T-helper 9 cell (primary cell): Measurements from ENCODE around the gene ZYG11A.

ENCODE experiments used
- DNase-seq: peaks from one replicate; pipeline ENCODE4 v3.0.0-alpha.2; 2020

ZYG11A gene

DNA sequence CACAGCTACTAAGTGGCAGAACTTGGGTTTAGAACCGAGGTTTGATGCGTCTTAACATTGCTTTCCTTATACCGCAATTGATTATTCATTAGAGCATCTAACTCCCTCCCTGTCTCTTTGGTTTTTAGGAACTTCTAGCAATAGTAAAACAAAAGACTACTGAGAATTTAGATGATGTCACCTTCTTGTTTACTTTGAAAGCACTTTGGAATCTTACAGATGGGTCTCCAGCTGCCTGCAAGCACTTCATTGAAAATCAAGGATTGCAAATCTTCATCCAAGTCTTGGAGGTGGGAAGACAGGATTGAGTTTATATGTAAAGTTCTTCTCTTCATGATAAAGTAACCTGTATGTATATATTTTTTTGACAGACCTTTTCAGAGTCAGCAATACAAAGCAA lies 35.0 kb downstream of the ZYG11A start:
- DNase-seq, result no peak

DNA sequence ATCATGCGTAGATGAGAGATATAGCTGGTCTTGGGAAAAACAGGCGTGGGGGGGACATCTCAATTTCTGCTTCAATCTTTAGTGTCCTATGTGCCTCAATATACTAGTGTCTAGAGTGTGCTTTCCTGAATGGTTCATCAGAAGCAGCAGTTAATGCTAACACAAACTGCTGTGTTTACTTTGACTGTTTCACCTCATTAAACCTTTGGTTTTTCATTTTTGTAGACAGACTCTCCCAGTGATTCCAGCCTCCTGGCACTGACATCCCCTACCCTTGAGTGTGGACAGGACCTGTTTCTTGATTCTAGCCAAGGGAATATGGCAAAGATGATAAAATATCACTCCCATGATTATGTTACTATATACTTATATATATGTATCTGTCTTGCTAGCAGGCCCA lies 37.6 kb downstream of the ZYG11A start:
- no peak for DNase-seq

DNA sequence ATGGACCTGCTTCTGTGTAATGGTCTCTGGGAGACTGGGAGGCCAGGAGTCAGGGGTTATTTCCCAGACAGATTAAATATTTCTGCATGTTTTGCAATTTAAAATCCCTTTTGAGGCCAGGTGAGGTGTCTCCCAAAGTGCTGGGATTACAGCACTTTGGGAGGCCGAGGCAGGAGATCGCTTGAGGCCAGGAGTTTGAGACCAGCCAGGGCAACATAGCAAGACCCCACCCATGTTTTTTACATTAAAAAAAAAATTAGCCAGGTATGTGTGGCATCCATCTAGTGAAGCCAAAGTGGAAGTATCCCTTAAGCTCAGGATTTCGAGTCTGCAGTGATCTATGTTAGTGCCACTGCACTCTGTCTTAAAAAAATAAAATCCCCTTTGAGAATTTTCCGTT lies 44.9 kb downstream of the ZYG11A start:
- no peak for DNase-seq

DNA sequence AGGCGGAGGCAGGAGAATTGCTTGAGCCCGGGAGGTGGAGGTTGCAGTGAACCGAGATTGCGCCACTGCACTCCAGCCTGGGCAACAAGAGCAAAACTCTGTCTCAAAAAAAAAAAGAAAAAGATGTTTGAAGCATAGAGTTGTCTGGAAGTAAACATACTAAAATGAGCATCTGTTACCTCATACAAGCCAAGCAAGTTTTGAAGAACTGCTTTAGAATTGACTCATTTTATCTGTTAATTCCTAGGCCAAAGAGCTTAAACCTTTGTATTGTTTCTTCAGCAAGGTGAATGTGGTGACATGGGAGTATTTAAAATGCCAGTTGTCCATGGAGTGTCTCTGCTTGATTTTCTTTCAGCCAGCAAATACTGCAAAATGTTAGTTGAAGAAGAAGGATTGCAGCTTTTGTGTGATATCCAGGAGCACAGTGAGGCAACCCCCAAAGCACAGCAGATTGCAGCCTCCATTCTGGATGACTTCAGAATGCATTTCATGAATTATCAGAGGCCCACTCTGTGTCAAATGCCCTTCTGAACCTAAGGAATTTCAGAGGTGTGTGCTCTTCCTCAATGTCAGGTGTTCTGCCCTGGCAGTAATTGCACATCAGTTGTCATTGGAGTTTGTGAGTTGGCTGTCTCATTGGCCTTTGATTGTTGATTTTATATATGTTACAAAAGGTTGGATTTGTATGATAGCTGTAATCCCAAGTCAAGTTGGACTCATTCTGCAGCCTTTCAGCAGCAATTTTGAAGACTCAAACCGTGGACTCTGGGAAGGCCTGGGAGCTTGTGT lies 50.1 kb downstream of the ZYG11A start:
- no peak for DNase-seq

DNA sequence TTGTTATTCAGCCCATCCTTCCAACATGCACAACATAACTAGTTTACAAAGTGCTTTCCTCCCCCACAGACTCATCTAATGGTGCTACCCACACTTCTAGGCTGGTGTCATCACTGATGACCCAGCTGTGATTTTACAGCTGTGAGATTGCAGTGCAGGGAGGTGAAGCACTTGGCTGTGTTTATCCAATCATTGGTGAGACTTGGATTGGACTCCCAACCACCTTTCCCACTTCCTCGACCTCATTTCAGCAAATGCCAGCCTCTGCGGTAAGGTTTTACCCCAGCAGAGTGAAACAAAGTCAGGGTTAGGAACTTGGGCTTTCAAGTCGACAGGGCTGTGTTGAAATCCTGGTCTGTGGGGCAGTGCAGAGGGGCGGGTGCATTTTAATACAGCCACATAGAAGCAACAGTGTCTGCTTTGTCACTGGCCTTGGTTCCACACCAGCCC lies 56.9 kb downstream of the ZYG11A start:
- DNase-seq, result no peak

DNA sequence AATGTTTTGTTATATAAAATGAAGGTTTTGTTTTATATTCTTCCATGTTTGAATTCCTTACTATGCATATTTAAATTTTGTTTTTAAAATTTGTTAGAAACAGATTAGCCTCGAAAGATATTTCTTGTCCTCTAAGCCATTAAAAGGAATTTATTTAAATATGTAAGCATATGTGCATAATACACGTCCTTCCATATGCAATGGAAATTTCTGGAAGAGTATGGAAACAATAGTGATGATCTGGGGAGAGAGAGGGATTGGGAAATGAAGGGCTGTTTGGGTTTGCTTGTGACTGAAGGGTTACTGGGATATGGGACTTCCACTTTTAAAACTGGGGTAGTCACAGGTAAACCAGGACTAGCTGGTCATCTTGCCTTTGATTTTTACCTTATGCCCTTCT lies 57.8 kb downstream of the ZYG11A start:
- DNase-seq, result no peak

DNA sequence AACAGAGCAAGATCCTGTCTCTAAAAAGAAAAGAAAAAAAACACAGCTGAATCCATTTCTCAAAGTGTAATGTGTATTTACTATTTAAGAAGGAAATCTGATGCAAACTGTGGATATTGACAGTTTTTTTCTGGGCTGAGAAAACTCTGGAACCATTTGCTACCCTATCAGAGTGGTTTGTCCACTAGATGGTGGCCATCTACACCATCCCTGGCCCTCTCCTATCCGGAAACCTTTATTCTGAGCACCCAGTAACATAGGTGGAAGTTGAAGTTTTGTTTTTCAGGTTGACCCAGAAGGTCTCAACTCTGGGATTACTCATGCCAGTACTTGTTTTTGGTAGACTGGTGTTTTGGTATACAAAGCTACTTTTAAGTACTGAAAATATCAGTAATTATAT lies 58.8 kb downstream of the ZYG11A start:
- no peak for DNase-seq

DNA sequence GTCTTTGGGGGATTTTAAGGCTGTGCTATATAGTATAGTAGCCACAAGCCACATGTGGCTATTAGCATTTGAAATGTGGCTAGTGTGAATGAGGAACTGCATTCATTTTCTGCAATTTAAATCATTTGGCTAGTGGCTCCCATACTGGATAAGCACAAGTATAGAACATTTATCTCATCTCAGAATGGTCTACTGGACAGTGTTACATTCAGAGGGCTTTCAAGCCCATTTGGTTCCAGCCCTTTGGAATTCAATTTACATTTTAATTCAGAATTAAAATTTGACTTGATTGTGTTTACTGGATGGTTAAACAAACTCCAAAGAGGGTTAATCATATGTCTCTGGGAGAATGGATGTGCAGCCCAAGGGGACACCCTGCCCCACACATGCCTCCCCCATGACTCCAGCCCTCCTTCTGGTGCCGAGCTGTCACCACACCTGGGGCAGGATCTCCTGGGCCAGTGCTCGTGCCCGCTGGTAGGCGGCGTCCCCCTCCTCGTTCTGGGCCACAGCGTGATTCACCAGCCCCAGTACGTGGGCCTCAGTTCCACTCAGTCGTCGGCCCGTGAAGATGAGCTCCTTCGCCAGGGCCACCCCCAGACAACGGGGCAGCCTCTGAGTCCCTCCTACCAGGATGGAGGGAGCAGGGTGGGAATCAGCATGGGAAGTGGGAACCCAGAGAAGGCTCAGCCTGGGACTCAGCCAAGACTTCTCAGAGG lies 61.8 kb downstream of the ZYG11A start:
- DNase-seq, result no peak

DNA sequence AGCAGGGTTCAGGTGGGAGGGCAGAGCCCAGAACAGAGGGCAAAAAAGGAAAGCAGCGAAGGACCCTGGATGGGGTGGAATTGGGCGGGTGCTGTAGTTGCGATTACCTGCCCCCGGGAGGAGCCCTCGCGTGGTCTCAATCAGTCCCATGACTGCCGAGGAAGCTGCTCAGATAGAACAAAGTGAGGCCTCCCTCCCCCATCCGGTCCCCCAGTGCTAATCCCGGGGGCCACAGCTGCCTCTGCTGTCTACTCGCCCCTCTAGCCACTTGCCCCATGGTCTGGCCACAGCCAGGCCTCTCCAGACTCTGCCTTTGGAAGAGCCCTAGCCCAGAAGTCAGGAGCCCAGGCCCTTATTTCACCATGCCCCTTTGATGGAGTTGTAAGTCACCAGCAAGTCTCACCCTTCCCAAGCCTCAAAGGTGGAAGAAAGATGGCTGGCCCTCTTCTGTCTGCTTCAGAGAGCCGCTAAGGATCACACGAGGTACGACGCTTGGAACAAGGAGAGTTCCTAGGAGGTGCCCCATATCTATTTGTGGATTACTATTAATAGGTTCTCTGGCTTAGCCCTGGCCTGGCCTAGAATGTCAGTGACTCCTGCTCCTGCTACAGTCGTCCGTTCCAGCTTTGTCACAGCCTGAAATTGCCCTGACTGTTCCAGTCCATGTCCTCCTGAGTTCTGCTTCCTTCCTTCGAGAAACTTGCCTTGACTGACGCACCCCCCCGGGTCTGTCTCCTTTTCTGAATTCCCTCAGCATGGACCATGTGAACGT lies 62.6 kb downstream of the ZYG11A start:
- no peak for DNase-seq

DNA sequence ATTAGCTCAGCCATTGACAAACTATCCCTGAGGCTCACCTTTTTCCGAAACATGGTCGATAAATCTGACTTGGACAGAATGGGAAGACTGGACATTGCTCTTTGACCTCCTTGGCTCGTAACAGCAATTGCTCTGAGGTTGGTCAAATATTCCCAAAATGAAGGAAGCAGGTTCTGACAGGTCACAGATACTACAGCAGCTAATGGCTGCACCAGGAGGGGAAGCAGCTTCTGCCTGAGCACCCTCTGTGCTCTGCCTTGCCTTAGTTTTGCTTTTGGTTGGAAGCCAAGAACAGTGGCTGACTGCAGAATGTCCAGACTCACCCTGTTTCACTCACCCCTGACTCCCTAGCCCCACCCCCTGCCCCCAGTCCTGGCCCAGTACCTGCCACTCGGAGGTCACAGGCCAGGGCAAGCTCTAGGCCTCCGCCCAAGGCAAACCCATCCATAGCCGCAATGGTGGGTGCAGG lies 63.6 kb downstream of the ZYG11A start:
- DNase-seq, result no peak

DNA sequence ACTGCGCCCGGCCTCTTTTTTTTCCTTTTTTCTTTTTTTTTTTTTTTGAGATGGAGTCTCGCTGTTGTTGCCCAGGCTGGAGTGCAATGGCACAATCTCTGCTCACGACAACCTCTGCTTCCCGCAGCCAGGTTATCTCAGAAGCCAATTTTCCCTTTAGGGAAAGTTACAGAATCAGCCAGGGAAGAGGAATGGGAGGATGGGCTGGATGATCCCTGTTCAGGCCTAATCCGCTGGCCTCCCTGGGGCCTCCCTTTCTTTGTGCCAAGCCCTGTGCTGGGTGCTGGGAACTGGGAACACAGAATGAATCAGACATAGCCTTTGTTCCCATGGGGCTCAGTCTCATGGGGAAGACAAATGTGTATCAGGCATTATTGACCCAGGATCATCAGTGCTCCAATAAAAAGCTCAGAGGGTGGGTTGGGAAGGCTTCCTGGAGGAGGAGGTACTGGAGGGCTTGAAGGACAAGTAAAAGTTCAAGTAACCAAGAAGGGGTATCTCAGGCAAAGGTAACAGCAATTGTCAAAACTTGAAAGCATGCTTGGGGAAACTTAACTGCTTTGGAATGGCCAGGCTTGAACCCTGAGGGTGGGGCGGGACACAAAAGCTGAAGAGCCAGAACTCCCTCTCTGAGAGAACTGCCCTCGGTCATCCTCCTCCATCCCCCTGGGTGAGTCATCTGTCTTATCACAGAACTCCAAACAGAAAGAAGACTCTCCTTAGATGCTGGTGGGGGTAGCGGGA lies 64.7 kb downstream of the ZYG11A start:
- DNase-seq, result no peak

DNA sequence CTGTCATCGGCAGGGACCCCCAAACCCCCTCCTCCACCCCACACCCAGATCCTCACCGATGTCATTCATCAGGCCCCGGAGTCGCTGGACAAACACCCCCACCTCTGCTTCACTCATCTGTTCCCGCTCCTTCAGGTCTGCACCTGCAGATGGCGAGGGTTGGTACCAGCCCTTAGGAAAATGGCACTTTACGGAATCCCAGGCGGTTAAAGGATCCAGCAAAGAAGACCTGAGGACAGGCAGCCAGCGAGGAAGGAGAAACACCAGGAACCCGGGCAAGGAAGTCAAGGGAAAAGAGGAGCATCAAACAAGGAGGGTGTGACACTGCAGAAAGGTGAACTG lies 65.2 kb downstream of the ZYG11A start:
- DNase-seq, result no peak

DNA sequence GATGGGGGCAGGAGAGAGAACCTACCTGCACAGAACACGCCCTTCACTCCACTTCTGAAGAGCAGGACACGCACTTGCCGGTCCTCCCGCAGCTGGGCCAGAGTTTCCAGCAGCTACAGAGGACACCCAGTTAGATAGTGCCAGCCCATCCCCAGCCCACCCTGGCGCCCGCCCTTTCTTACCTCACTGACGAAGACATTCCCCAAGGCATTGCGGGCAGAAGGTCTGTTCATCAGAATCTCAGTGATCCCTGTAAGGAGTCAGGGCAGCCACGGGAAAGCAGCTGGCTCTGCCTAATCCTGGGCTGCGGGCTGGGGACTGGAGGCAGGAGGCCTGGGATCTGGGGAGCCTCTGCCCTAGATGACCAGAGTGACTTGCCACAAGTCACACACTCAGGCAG lies 69.0 kb downstream of the ZYG11A start:
- no peak for DNase-seq

DNA sequence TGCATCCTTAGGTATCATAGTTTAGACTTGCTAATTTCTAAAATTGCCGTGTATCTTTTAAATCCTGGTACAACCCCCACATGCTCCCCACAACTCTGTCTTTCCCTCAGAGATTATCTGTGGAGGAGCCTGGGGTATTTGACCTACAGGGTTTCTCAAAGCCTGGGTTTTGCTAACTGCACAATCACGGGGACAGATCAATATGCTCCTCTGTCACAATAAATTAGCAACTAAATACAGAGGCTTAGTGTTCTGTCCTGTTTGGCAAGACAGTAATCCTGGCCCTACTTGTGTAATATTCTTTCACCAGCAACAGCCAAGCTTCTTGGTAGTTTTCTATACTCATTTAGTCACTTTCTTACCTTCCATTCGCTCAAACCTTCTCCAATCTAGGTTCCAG lies 70.5 kb downstream of the ZYG11A start:
- DNase-seq, result no peak

DNA sequence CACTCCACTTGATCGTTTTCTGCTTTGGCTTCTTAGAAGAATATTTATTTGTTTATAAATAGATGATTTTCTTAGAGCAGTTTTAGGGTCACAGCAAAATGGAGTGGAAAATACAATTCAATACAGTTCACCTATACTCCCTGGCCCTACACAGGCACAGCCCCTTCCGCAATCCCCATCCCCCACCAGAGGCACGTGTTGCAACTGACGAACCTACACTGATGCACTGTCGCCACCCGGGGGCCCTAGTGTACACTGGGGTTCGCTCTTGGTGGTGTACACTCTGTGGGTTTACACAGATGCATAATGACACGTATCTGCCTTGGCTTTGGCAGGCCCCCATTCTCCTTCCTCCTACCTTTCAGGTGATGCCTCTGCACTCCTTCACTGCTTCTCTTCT lies 71.0 kb downstream of the ZYG11A start:
- no peak for DNase-seq

DNA sequence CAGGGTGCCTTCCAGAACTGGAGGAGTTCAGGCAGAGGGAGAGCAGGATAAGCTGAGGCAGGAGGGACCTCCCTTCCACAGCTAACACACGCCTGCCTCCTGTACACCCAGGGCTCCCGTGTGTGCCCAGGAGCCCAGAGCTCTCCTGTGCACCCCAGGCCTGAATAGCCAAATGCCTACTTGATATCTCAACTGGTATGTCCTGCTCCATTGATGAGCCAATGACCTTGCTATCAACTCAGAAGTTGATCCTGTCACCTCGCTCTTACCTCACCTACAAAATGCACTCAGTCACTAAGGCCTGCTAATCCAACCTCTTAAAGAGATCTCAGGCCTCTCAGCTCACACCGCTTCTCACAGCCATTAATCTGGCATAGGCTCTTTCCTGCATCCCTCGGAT lies 71.9 kb downstream of the ZYG11A start:
- no peak for DNase-seq

DNA sequence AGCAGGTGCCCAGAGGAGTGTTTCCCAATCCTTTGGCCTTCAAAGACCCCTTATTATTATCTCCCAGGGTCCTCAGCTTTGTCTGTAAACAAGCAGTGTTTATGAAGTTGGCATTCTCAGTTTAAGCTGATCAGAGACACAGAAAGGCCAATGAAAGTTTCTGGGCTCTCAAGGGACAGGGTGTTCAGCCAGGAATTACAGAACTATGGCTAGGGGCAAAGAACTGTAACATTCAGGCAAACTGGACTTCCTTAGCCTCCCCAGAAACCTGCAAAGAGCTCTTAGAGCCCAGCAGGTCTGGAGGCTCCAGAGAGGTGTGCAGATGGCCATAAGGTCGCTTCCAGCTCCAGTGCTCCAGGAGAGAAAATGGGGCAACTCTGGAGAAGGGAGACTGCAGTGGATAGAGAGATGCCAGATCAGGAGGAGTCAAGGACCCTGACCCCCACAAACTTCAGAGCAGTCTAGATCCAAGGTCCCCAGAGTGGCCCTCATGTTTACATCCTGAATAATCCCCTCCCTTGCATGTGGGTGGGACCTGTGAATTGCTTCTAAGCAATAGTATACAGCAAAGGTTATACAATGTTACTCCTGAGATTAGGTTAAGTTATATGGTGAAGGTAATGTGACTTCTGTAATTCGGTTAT lies 72.8 kb downstream of the ZYG11A start:
- no peak for DNase-seq

DNA sequence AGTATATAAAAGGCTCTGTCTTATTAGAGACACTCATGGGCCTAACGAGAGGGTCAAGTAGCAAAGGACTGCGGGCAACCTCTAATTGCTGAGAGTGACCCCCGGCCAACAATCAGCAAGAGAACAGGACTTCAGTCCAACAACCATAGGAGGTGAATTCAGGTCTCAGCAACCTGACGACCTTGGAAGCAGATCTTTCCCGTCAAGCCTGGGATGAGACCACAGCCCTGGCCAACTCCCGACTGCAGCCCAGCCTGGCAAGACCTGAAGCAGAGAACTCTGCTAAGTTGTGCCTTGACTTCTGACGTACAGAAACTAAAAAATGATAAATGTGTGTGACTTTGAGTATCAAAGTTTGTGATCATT lies 73.3 kb downstream of the ZYG11A start:
- no peak for DNase-seq

DNA sequence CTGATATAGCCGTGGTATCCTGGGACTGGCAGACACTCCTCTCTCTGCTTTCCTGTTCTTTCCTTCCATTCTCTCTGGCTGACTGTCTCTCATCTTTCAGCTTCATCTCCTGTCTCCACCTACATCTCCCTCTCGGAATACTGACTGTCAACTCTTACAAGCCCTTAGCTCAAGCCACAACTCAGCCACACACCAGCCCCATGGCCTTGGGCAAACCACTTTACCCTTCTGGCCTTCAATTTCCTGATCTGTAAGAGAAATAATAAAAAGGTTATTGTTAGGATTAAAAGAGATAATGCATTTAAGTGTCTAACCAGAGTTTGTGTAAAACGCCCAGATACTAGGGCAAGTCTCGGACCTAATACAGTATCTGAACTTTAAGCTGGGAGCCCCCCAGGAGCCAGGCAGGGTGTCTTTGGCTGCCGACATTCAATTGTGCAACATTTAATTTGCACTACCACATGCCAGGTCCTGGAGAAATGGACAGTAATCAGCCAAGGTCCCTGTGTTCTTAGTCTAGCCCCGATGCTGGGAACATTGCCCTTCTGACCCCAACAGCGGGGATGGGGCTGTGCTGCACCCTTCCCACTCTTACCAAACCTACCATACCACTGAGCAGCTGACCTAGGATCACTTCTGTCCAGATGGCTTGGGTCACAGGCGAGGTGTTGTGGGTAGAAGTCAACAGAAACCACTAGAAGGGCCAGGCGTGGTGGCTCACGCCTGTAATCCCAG lies 73.8 kb downstream of the ZYG11A start:
- DNase-seq, result no peak

DNA sequence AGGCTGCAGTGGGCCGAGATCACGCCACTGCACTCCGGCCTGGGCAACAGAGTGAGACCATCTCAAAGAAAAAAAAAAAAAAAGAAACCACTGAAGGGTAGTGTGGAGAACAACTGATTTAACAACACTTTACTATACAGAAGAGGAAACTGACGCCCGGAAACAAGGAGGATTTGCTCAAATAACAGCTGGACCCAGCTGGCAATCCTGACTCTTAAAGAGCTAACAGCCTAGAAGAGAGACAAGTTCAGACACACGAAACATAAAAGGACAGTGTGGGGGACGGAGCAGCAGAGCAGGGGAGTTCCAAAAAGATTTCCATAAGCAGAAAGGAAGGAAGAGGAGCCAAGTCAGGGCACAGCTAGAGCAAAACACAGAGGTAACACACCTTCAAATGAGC lies 74.6 kb downstream of the ZYG11A start:
- DNase-seq, result no peak

DNA sequence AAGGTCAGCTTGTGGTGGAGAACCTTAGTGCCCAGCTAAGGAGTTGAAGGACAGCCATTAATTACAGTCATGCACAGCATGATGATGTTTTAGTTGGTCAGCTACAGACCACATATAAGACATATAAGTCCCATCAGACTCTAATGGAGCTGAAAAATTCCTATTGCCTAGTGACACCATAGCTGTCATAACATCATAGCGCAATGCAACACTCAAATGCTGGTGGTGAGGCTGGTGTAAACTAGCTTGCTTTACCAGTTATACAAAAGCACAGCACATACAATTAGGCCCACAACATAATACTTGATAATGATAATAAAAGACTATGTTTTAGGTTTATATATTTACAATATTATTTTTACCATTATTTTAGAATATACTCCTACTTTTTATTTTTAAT lies 75.0 kb downstream of the ZYG11A start:
- no peak for DNase-seq

DNA sequence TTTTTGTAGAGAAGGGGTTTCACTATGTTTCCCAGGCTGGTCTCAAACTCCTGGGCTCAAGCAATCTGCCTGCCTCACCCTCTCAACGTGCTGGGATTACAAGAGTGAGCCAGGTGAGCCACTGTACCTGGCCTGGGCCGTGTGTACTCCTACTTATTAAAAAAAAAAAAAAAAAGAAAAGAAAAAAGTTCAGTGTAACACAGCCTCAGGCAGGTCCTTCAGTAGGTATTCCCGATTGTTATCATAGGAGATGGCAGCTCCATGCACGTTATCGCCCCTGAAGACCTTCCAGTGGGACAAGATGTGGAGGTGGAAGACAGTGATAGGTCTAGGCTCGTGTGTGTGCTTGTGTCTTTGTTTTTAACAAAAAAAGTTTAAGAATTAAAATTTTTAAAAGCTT lies 75.6 kb downstream of the ZYG11A start:
- no peak for DNase-seq
